Stimulated activated naive CD8-positive, alpha-beta T cell treated with anti-CD3 and anti-CD28 coated beads, Interleukin-15, Interleukin-2, amounts not matched to agents 100 ng/mL and 50 ng/mL, for 24 hours (primary cell): ENCODE results near the gene TLE4.

ENCODE experiments used
- H3K27ac Mint-ChIP-seq: one replicate; pipeline ENCODE4 v1.8.0; 2021; ENCODE audit warnings: mild to moderate bottlenecking, mixed read lengths
- H3K27me3 Mint-ChIP-seq: one replicate; pipeline ENCODE4 v1.8.0; 2021; ENCODE audit warnings: mixed read lengths
- H3K36me3 Mint-ChIP-seq: one replicate; pipeline ENCODE4 v1.8.0; 2021; ENCODE audit warnings: low read depth, mixed read lengths
- H3K4me1 Mint-ChIP-seq: one replicate; pipeline ENCODE4 v1.8.0; 2021; ENCODE audit warnings: low read depth, mixed read lengths
- H3K4me3 Mint-ChIP-seq: one replicate; pipeline ENCODE4 v1.8.0; 2021; ENCODE audit warnings: mild to moderate bottlenecking, mixed read lengths
- H3K9me3 Mint-ChIP-seq: one replicate; pipeline ENCODE4 v1.8.0; 2021; ENCODE audit warnings: mixed read lengths

TLE4 gene

GRCh38 chr9:79705704-79706103, 133.9 kb downstream of the TLE4 start:
- Mint-ChIP-seq H3K4me3 (no peak overlapping the region), H3K9me3 (no peaks in the 10 kb centered on the region), H3K27ac (no peak overlapping the region), H3K4me1 (peaks cover 11% of the 10 kb centered on the region), H3K36me3 (peaks cover 64% of the 10 kb centered on the region), H3K27me3 (no peaks in the 10 kb centered on the region)

DNA sequence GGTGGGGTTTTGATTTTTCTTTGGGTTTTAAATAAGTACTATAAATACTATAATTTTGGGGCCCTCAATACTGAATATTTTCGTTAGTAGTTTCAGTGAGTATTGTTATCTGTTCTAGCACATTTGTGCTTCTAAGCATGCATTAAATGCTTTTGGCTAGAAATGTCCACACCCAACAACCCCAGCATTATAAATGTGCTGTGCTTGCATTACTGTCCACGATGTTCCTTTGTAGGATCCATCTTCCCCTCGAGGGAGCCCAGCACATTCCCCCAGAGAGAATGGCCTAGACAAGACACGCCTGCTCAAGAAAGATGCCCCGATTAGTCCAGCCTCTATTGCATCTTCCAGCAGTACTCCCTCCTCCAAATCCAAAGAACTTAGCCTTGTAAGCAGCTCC, 134.7 kb downstream of the TLE4 start:
- no peak overlapping the region for H3K27ac Mint-ChIP-seq
- no peaks in the 10 kb centered on the region for H3K9me3 Mint-ChIP-seq
- H3K4me1 Mint-ChIP-seq: peaks cover 10% of the 10 kb centered on the region
- no peak overlapping the region for H3K4me3 Mint-ChIP-seq
- peaks cover 69% of the 10 kb centered on the region for H3K36me3 Mint-ChIP-seq
- no peaks in the 10 kb centered on the region for H3K27me3 Mint-ChIP-seq

DNA sequence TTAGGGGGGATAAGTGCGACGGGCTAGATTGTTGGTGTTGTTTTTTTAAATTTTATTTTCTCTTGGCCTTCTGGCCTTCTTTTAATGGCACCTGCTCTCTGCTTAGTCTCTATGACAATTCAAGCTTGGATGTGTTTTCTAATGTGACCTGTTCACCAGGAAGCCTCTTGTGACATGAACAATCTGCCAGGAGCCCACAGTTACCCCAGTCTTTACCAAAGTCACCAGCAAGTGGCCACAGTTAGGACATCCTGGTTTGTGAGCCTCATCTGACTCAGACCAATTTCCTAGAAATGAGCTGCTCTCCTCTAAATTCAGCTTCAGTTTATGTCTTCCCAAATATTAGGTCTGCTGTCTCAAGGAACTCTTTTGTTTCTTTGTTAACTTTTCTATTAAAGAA, 135.8 kb downstream of the TLE4 start:
- Mint-ChIP-seq H3K9me3 (no peaks in the 10 kb centered on the region), H3K4me1 (peaks cover 4% of the 10 kb centered on the region), H3K4me3 (no peak overlapping the region), H3K27me3 (no peaks in the 10 kb centered on the region), H3K27ac (peak overlapping the region; percentile 30), H3K36me3 (peaks cover 72% of the 10 kb centered on the region)

- H3K9me3 Mint-ChIP-seq: no peaks in the 10 kb centered on the region
- peaks cover 4% of the 10 kb centered on the region for H3K4me1 Mint-ChIP-seq
- H3K36me3 Mint-ChIP-seq: peaks cover 76% of the 10 kb centered on the region
- no peak overlapping the region for H3K4me3 Mint-ChIP-seq
- no peak overlapping the region for H3K27ac Mint-ChIP-seq
- H3K27me3 Mint-ChIP-seq: no peaks in the 10 kb centered on the region
These were observed 136.8 kb downstream of the TLE4 start for GRCh38 chr9:79708541-79708940.

GRCh38 chr9:79709743-79710674, 138.2 kb downstream of the TLE4 start:
- no peak overlapping the region for H3K4me3 Mint-ChIP-seq
- H3K27me3 Mint-ChIP-seq: no peaks in the 10 kb centered on the region
- no peak overlapping the region for H3K27ac Mint-ChIP-seq
- H3K4me1 Mint-ChIP-seq: peaks cover 8% of the 10 kb centered on the region
- peaks cover 78% of the 10 kb centered on the region for H3K36me3 Mint-ChIP-seq
- no peaks in the 10 kb centered on the region for H3K9me3 Mint-ChIP-seq

GRCh38 chr9:79711874-79712273, 140.1 kb downstream of the TLE4 start:
- Mint-ChIP-seq H3K4me3 (no peak overlapping the region), H3K27me3 (no peaks in the 10 kb centered on the region), H3K4me1 (peaks cover 8% of the 10 kb centered on the region), H3K27ac (no peak overlapping the region), H3K9me3 (no peaks in the 10 kb centered on the region), H3K36me3 (peaks cover 59% of the 10 kb centered on the region)

DNA sequence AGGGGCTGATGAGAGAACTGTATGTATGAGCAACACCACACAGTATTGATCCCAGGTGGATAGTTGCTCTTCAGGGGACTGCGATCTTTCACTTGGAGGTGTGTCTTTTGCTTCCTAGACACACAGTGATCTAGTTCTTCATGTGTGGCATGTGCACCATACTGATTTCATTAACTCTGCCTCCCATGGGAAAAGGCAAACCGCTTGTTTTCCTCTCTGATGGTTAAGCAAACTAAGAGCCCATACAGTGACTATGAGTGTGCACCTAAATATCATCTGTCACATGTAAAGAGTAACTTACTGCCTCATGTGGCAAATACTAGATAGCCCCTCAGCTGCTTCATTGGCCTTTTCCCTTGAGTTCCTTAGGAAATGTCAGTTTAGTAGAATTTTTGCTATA, 147.3 kb downstream of the TLE4 start:
- Mint-ChIP-seq H3K4me1 (peaks cover 4% of the 10 kb centered on the region), H3K4me3 (no peak overlapping the region), H3K9me3 (no peaks in the 10 kb centered on the region), H3K36me3 (peaks cover 56% of the 10 kb centered on the region), H3K27me3 (no peaks in the 10 kb centered on the region), H3K27ac (no peak overlapping the region)

GRCh38 chr9:79719989-79720388, 148.2 kb downstream of the TLE4 start:
- no peaks in the 10 kb centered on the region for H3K4me1 Mint-ChIP-seq
- H3K9me3 Mint-ChIP-seq: no peaks in the 10 kb centered on the region

DNA sequence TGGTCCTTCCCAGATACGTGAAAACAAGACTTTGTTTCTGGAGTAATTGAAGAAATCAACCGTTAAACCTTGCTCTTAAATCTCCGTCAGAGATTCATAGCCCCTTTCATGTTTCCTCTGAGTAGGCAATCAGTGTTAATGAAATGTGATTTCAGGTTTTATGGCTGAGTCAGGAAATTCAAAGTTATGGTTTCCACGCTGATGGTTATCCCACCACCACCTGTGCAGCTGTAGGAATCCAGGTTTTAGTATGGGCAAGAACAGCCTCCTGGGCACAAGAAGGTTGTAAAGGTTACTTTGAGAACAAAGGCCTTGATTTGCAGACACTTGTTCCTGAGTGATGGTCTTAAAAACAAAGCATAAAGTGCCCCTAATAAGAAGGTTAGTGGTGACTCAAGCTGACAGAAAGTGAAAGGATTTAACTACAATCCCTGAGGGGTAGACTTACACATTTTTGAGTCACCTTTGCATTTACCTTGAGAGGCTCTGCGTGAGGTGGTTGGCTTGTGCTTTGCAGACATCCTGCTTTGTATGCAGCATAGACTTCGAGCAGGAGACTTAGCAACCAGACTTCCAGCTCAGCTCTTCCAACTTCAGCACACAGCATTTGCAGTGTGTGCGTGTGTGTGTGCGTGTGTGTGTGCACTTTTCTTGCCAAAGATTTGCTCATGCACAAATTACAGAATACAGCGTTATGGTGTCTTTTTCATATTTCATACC, 159.6 kb downstream of the TLE4 start:
- Mint-ChIP-seq H3K9me3 (peaks cover 10% of the 10 kb centered on the region), H3K27ac (no peak overlapping the region)

More at GRCh38 chr9:79719989-79720388, 148.2 kb downstream of the TLE4 start:
- Mint-ChIP-seq H3K36me3 (peaks cover 57% of the 10 kb centered on the region), H3K27me3 (no peaks in the 10 kb centered on the region), H3K4me3 (no peak overlapping the region), H3K27ac (no peak overlapping the region)

GRCh38 chr9:79735023-79735779, 163.4 kb downstream of the TLE4 start:
- peaks cover 8% of the 10 kb centered on the region for H3K4me1 Mint-ChIP-seq
- no peaks in the 10 kb centered on the region for H3K36me3 Mint-ChIP-seq

More for the DNA sequence above, 159.6 kb downstream of the TLE4 start:
- Mint-ChIP-seq H3K4me1 (peaks cover 8% of the 10 kb centered on the region), H3K27me3 (no peaks in the 10 kb centered on the region), H3K4me3 (no peak overlapping the region), H3K36me3 (peaks cover 17% of the 10 kb centered on the region)

DNA sequence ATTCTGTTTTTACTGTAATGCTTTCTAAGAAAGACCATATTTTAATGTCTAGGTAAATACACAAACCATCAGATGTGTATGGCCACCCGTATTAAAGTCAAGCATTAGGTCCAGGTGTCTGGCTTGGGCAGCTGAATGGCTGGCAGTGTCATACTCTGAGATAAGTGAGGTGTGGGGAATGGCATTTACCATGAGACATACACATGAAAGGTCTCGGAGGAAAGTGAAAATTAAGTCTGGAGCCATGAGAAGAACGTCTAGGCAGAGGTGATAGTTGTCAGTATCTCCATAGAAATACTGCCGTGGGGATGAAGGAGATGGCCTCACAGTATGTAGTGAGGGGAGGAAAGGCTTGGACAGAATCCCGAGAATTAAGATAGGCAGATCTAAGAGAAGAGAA, 164.3 kb downstream of the TLE4 start:
- Mint-ChIP-seq H3K36me3 (no peaks in the 10 kb centered on the region), H3K4me1 (peaks cover 8% of the 10 kb centered on the region), H3K27me3 (no peaks in the 10 kb centered on the region), H3K4me3 (no peak overlapping the region), H3K9me3 (peaks cover 10% of the 10 kb centered on the region), H3K27ac (no peak overlapping the region)

More at GRCh38 chr9:79735023-79735779, 163.4 kb downstream of the TLE4 start:
- Mint-ChIP-seq H3K27ac (no peak overlapping the region), H3K4me3 (no peak overlapping the region), H3K9me3 (peaks cover 10% of the 10 kb centered on the region), H3K27me3 (no peaks in the 10 kb centered on the region)

DNA sequence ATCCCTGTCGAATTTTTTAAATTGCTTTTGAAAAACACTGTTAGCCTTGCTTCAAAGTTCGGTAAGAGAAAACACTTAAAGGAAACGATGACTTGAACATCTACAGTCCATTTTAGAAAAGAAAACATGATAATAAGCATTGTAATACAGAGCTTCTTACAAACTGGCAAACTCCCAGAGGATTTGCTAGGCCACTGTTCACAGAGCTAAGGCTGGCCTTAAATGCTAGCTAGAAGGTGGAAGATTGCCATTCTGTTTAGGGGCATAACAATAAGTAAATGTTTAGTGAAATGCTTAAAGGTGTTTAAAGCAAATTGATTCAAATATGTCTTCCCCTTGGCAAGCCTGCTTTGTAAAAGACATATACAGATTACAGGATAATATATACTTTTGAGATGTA, 169.6 kb downstream of the TLE4 start:
- Mint-ChIP-seq H3K27ac (no peak overlapping the region), H3K9me3 (no peaks in the 10 kb centered on the region), H3K36me3 (no peaks in the 10 kb centered on the region), H3K4me3 (no peak overlapping the region), H3K4me1 (no peaks in the 10 kb centered on the region), H3K27me3 (no peaks in the 10 kb centered on the region)

GRCh38 chr9:79742110-79742721, 170.5 kb downstream of the TLE4 start:
- Mint-ChIP-seq H3K4me3 (no peak overlapping the region), H3K9me3 (no peaks in the 10 kb centered on the region), H3K4me1 (no peaks in the 10 kb centered on the region), H3K27me3 (no peaks in the 10 kb centered on the region), H3K27ac (no peak overlapping the region), H3K36me3 (no peaks in the 10 kb centered on the region)

- Mint-ChIP-seq H3K4me1 (no peaks in the 10 kb centered on the region), H3K36me3 (no peaks in the 10 kb centered on the region), H3K27ac (no peak overlapping the region), H3K4me3 (no peak overlapping the region), H3K27me3 (no peaks in the 10 kb centered on the region), H3K9me3 (no peaks in the 10 kb centered on the region)
These were observed 172.8 kb downstream of the TLE4 start for GRCh38 chr9:79744521-79744920.
